Bone marrow (tissue), 2 donors: ENCODE data around the gene PTPRH.
"Not testable (repeated sequence)": the region's sequence is repeated elsewhere in the genome, so short reads cannot be mapped to it uniquely, and the experiment has no call there.

Source experiments
- DNase-seq, 2 donors: peaks; one replicate each; lab custom pipeline; 2025; lab: John Stamatoyannopoulos, UW

The PTPRH gene

DNA sequence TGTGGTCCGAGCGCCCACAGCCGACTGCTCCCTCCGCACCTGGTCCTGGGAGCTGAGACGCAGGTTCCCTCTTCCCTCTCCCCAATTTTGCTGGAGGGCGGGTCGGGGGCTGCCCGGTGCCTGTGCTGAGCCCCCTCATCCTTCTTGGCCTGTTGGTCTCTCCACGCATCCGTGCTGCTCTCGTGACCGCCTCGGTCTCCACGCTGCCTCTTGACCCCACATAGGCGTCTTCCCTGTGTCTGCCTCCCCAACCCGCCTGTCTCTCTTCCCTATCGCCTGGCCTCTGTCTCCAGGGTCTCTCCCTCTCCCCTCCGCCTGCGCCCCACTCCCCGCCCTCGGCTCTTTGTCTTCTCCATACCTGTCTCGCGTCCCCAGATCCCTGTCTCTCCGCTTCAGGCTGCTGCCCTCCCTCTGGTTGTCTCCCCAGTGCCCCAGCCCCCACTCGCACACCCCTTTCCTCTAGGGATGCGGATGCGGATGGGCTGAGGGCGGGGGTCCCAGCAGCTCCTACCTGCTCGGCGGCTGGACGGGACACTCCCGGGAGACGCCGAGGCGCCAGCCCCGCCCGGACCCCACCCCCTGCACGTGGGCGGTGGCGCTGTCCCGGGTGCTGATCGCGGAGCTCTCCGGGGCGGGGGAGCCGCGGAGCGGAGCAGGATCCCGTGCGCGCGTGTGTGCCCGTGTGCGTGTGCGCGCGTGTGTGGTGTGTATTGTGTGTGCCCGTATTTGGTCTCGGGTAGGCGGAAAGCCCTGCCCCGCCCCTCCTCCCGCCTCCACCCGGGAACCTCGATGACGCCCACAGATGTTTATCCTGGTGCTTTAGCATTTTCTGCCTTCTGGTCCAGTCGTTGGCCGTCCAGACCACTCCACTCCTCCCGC, 29.5 kb downstream of the PTPRH start, which contains the start of gene SYT5:
TSS of gene SYT5 (minus strand) at position 684 of the 879 bp plus-strand sequence. CDS start 1,248 bp downstream, outside the sequence.
- no peak for DNase-seq

DNA sequence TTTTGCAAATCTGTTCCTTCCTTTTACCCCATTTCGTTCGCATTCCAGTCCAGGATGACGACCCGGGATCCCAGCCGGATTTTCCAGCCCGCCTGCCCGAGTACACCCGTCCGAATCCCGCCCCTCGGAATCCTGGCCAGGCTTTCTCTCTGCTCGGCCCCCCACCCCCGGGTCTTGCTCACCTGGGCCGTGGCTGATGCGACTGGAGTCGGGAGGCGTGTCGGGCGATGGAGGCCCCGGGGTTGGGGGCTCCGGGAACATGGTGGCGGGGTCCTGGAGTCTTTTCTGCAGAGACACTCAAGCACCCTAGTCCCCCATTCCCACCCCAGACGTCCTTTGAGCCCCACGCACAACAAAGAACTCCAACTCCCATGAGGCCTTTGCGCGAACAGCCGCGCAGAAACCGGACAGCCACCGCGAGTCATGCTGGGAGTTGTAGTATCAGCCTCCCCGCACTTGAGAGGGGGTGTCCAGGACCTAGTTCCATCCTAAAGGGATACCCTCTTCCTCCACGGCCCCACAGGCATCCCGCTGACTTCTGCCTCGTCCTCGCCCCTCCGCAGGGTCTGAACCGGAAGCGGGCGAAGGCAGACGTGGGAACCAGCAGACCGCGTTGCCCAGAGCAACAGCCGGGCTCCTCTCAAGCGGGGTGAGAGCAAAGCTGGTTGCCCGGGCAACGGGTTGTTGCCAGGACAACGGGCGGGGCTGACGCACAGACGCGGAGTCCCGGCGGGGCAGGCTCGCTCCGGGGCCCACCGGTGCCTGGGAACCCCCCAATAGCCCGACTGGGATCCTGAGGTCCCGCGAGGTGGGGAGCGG, 30.3 kb downstream of the PTPRH start:
- peak in 1 of 2 donors; percentile 37 for DNase-seq

DNA sequence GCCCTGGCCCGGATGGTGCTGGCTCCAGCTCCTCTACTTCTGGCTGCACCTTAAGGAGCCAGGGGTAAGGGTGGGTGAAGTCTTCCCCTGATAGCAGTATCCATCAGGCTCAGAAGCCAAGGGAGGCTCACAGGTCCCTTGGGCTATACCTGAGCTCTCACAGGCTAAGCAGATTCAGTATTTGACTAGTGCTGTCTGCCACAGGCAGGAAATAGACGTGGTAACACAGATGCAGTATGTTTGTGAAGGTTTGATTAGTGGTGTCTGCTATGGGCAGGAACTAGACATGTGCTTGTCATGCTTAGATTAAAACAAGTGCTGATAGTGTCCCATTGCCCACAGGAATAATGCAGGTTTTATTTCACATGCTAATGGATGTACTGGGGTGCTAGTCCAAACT, 33.2 kb downstream of the PTPRH start:
- DNase-seq: no peak

GRCh38 chr19:55175117-55175867, 34.0 kb downstream of the PTPRH start:
- no peak for DNase-seq

GRCh38 chr19:55174425-55175116, 34.7 kb downstream of the PTPRH start:
- DNase-seq: no peak

DNA sequence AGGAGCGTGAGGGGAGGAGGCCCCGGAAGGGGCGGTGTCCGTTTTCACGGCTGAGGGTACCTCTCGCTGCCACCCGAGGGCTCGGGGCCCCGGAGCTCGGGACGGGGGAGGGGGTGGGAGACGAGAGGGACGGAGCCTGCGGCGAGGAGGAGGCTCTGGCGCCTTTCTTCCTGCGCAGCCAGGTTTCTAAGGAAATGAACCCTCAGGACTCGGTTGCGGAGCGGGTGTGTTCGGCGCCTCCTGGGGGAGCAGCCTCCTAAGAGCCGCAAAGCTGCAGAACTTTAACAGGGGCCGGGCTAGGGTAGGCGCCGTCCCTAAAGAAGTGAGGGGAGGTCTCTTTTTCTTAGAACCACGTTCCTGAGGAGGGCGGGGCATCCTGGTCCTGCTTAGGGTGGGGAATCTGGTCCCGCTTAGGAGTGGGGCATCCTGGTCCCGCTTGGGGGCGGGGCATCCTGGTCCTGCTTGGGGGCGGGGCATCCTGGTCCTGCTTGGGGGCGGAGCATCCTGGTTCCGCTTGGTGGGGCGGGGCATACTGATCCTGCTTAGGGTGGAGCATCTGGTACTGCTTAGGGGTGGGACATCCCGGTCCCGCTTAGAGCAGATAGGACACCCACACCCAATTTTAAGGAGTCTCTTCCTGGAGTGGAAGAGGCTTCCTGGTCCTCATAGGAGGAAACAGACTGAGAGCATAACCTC, 35.4 kb downstream of the PTPRH start:
- peak in 1 of 2 donors; percentile 16 for DNase-seq

- DNase-seq: no peak
These were observed 36.1 kb downstream of the PTPRH start for GRCh38 chr19:55173186-55173713.

GRCh38 chr19:55172741-55173140, 36.6 kb downstream of the PTPRH start:
- DNase-seq: no peak

DNA sequence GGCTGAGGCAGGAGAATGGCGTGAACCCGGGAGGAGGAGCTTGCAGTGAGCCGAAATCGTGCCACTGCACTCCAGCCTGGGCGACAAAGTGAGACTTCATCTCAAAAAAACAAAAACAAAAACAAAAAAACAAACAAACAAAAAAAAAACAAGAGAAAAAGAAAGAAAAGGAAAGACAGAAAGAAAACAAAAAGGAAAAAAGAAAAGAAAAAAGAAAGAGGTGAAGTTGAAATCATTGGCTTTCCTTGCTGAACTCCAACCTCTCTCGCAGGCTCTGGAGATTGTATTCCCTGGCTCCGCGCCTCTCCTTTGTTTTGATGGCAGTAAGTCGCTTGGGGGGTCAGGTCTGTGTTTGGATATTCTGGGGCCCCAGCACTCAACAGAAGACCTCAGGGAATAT, 37.0 kb downstream of the PTPRH start:
- not testable (repeated sequence) for DNase-seq

DNA sequence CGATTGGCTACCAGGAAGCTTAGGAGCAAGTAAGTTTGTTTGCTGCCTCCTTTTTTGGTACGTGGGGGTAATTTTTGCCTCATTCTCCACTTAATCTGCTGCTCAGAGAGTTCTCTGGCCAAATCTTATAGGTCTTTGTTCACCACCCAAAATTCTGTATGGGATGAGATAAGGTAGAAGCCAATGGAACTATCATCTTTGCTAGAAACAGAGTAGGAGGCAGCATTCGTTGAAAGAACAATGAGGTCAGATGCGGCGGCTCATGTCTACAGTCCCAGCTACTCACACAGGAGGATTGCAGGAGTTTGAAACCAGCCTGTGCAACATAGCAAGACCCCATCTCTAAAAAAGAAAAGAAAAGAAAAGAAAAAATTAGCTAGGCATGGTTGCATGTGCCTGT, 37.9 kb downstream of the PTPRH start:
- no peak for DNase-seq

DNA sequence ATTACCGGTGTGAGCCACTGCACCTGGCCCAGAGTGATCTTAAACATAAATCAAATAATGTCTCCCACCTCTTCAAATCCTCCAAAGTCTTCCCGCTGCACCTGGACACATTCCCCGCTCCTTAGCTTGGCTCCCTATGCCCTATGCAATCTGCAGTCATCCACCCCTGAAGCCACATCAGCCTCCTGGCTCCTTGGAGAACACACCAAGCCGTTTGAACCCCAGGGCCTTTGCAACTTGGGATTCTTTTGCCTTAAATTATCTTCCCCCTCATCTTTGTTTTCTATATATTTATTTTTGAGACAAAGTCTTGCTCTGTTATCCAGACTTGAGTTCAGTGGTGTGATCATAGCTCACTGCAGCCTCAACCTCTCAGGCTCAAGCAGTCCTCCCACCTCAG, 40.2 kb downstream of the PTPRH start:
- no peak for DNase-seq

DNA sequence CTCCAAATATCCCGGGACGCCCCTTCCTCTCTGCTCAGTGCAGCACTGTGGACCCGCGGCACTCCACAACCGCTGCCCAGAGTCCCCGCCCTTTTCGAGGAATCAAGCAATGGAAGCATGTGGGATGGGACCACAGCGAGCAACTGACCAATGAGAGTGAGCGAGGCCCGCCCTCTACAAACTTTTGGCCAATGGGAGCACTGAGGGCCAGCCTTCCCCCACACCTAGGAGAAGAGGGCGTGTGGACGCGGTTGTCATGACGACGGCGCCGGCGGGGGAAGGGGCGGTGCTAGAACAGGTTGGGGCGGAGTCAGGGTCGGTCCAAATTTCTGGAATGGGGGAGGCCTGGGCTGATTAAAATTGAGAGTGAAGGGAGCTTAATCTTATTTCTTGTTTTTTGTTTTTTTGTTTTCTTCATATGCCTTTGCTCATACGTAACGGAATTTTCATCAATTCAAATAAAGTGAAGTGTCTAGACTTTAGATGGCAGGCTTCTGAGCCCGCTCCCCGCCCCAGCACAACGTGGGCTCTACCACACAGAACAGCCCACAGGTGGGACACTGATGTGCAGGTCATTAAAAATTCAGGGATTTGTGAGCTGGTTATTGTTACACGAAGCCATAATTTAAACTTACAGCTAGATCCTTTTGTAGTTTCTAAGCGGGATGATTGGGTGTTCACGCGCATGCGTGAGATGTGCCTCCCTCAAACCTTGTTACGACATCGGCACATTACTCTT, 42.6 kb downstream of the PTPRH start, which contains the start of gene DNAAF3:
TSS of gene DNAAF3 (minus strand) at position 84 of the 739 bp plus-strand sequence. CDS start 200 bp downstream, outside the sequence.
- DNase-seq: peak; percentile 17 to 55

DNA sequence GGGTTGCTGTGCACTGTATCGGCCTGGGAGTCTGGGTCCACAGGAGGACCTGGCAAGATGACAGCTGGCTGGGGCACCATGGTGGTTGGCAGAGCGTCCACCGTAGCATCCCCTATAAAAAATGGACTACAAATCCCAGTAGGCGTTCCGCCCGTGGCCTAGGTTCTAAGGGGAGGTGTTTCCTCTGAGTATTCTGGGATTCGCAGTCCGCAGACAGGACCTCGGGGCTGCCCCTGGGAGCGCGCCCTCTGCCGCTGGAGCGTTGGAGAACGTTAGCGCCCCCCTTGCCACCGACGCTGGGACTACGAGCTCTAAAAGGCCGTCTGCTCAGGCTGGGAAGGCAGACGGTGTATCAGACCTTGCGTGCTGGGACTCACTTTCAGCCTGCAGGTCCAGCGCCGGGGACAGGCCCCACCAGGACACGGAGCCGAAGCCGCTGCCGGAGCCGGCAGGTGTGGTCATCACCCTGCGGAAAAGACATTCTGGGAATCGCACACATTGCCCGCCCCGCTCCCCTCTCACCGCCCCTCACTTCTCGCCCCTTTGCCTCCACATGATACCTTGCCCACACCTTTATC, 43.3 kb downstream of the PTPRH start:
- DNase-seq: peak; percentile 44 to 53

GRCh38 chr19:55161571-55162322, 47.6 kb downstream of the PTPRH start:
- DNase-seq: no peak

- no peak for DNase-seq
These were observed 48.3 kb downstream of the PTPRH start for GRCh38 chr19:55160986-55161365.

- peak; percentile 71 to 86 for DNase-seq
These were observed 48.9 kb downstream of the PTPRH start for GRCh38 chr19:55160128-55160985.

- DNase-seq: no peak
These were observed 50.2 kb downstream of the PTPRH start for GRCh38 chr19:55158848-55159749.
